ENCODE measurements around the gene OMP.

Gene OMP, protein sequence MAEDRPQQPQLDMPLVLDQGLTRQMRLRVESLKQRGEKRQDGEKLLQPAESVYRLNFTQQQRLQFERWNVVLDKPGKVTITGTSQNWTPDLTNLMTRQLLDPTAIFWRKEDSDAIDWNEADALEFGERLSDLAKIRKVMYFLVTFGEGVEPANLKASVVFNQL

GRCh38 chr11:77102246-77103210 is at the start of gene OMP:
OMP (plus strand) TSS chr11:77102840; CDS start chr11:77102840, 0 bp downstream.
- Histone ChIP-seq H3K4me1 (ENCODE audit: control insufficient read depth, insufficient read depth, low read length) (no peaks in the 10 kb centered on the region), H3K27ac (ENCODE audit: extremely low read depth, low read depth, low read length) (no peak within 1 kb of the TSS), H3K9me3 (ENCODE audit: control insufficient read depth, insufficient read depth, low read depth, low read length) (no peaks in the 10 kb centered on the region), H3K4me3 (ENCODE audit: low read depth, low read length) (no peak within 1 kb of the TSS), H3K36me3 (ENCODE audit: control insufficient read depth in 2 of 2, insufficient read depth in 1 of 2, low read length in 2 of 2) (no peaks in the 10 kb centered on the region)
- ChIA-PET CTCF (interaction anchor here (0.5 to 2.9 kb wide), 3 partner anchors 8 to 575 kb away, joined by 3 to 18 read pairs (median 3); no protein-coding TSS in a partner anchor), POLR2A (no interaction called here)
- TF ChIP-seq ZNF18 (tag by site-specific recombination; IDR thresholded peaks at IDR 0.05) (no peak), SALL2 (tag by site-specific recombination; IDR thresholded peaks at IDR 0.05; ENCODE audit: borderline replicate concordance) (no peak), PRDM2 (tag by site-specific recombination; IDR thresholded peaks at IDR 0.05; ENCODE audit: borderline replicate concordance) (no peak), ZNF624 (tag by site-specific recombination; IDR thresholded peaks at IDR 0.05) (no peak), ZNF423 (tag by site-specific recombination; IDR thresholded peaks at IDR 0.05) (no peak), MEIS1 (CRISPR knock-in tag; IDR thresholded peaks at IDR 0.05; ENCODE audit: borderline replicate concordance) (no peak), SP2 (tag by site-specific recombination; IDR thresholded peaks at IDR 0.05) (no peak), TCF7L2 (IDR thresholded peaks at IDR 0.05; ENCODE audit: borderline replicate concordance, low read depth, low read length) (no peak), BCL11B (tag by site-specific recombination; IDR thresholded peaks at IDR 0.05; ENCODE audit: low read depth) (no peak), ZNF473 (tag by site-specific recombination; IDR thresholded peaks at IDR 0.05) (no peak)

- CTCF ChIA-PET: interaction anchor here (0.5 to 1.5 kb wide), 3 partner anchors 10 to 53 kb away, joined by 3 to 5 read pairs (median 4); no protein-coding TSS in a partner anchor
Measured at GRCh38 chr11:77053217-77054015, 49.2 kb upstream of the OMP start.

More at GRCh38 chr11:77053217-77054015, 49.2 kb upstream of the OMP start:
- Histone ChIP-seq H3K4me1 (ENCODE audit: control insufficient read depth, insufficient read depth, low read length) (no peaks in the 10 kb centered on the region), H3K9me3 (ENCODE audit: control insufficient read depth, insufficient read depth, low read depth, low read length) (no peaks in the 10 kb centered on the region), H3K27ac (ENCODE audit: extremely low read depth, low read depth, low read length) (no peak overlapping the region), H3K36me3 (ENCODE audit: control insufficient read depth in 2 of 2, insufficient read depth in 1 of 2, low read length in 2 of 2) (no peaks in the 10 kb centered on the region), H3K4me3 (ENCODE audit: low read depth, low read length) (no peak overlapping the region)
- TF ChIP-seq ZNF677 (tag by site-specific recombination; IDR thresholded peaks at IDR 0.05) (no peak), ZNF624 (tag by site-specific recombination; IDR thresholded peaks at IDR 0.05) (no peak), KLF8 (tag by site-specific recombination; IDR thresholded peaks at IDR 0.05) (no peak), ZBTB17 (tag by site-specific recombination; IDR thresholded peaks at IDR 0.05) (no peak), ZBTB21 (tag by site-specific recombination; IDR thresholded peaks at IDR 0.05) (no peak), ZFHX2 (tag by site-specific recombination; conservative IDR thresholded peaks at IDR 0.05) (no peak), KLF17 (tag by site-specific recombination; IDR thresholded peaks at IDR 0.05) (no peak), ZBTB20 (tag by site-specific recombination; IDR thresholded peaks at IDR 0.05) (no peak), ZNF324 (tag by site-specific recombination; IDR thresholded peaks at IDR 0.05) (no peak), ZNF580 (tag by site-specific recombination; IDR thresholded peaks at IDR 0.05) (no peak), ZNF175 (tag by site-specific recombination; IDR thresholded peaks at IDR 0.05) (no peak)
- TF ChIP-seq, protein P1, sequence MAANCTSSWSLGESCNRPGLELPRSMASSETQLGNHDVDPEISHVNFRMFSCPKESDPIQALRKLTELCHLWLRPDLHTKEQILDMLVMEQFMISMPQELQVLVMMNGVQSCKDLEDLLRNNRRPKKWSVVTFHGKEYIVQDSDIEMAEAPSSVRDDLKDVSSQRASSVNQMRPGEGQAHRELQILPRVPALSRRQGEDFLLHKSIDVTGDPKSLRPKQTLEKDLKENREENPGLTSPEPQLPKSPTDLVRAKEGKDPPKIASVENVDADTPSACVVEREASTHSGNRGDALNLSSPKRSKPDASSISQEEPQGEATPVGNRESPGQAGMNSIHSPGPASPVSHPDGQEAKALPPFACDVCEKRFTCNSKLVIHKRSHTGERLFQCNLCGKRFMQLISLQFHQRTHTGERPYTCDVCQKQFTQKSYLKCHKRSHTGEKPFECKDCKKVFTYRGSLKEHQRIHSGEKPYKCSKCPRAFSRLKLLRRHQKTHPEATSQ (tag by site-specific recombination; IDR thresholded peaks at IDR 0.05): no peak
- POLR2A ChIA-PET: no interaction called here
